Measurements from ENCODE around the gene ASRGL1.

The ASRGL1 gene

GRCh38 chr11:62394825-62395538 is 57.7 kb downstream of the ASRGL1 start:
- peak; percentile 81 for DNase-seq

GRCh38 chr11:62395885-62396551 is 58.8 kb downstream of the ASRGL1 start:
- DNase-seq: no peak

- DNase-seq: no peak
Observed at GRCh38 chr11:62398011-62398994, 61.1 kb downstream of the ASRGL1 start.

GRCh38 chr11:62399172-62399877 is 62.1 kb downstream of the ASRGL1 start:
- DNase-seq: no peak

- no peak for DNase-seq
Observed at GRCh38 chr11:62399878-62400266, 62.6 kb downstream of the ASRGL1 start.

- DNase-seq: no peak
Observed at GRCh38 chr11:62400281-62400680, 63.0 kb downstream of the ASRGL1 start.

- no peak for DNase-seq
Observed at GRCh38 chr11:62400760-62401159, 63.5 kb downstream of the ASRGL1 start.

- no peak for DNase-seq
Observed at GRCh38 chr11:62401356-62401755, 64.1 kb downstream of the ASRGL1 start.

- no peak for DNase-seq
Observed at GRCh38 chr11:62401811-62402210, 64.6 kb downstream of the ASRGL1 start.

GRCh38 chr11:62402226-62402959 is 65.1 kb downstream of the ASRGL1 start:
- no peak for DNase-seq

- no peak for DNase-seq
Observed at GRCh38 chr11:62402960-62403730, 65.9 kb downstream of the ASRGL1 start.

GRCh38 chr11:62404435-62404834 is 67.2 kb downstream of the ASRGL1 start:
- no peak for DNase-seq

GRCh38 chr11:62404901-62405300 is 67.7 kb downstream of the ASRGL1 start:
- no peak for DNase-seq

- no peak for DNase-seq
Observed at GRCh38 chr11:62406034-62406433, 68.8 kb downstream of the ASRGL1 start.

GRCh38 chr11:62409831-62410230 is 72.6 kb downstream of the ASRGL1 start:
- DNase-seq: no peak

GRCh38 chr11:62410972-62411371 is 73.7 kb downstream of the ASRGL1 start:
- no peak for DNase-seq

- no peak for DNase-seq
Observed at GRCh38 chr11:62411524-62411923, 74.3 kb downstream of the ASRGL1 start.

- no peak for DNase-seq
Observed at GRCh38 chr11:62413060-62413696, 75.9 kb downstream of the ASRGL1 start.

GRCh38 chr11:62416596-62416995 is 79.3 kb downstream of the ASRGL1 start:
- DNase-seq: no peak

- DNase-seq: no peak
Observed at GRCh38 chr11:62418136-62418535, 80.9 kb downstream of the ASRGL1 start.

- no peak for DNase-seq
Observed at GRCh38 chr11:62418733-62419132, 81.5 kb downstream of the ASRGL1 start, which contains the start of gene SCGB1A1. Gene SCGB1A1 (plus strand): TSS chr11:62419033. CDS start chr11:62419096, 63 bp downstream.
